ENCODE measurements around the gene PKM. TPM values are rescaled to one million over a fixed set of nuclear protein-coding genes. Genes with fewer than 3 reads are reported as not detected.

PKM gene
- total RNA-seq, 4 donors from 2014 or later: 259 to 431 (median 291) TPM

- DNase-seq: no peak
- in situ Hi-C loops (cut with MboI; ENCODE audit: low pct_ligation_motif_present in 1 of 4, low pct_unique_long_range_greater_than_20kb in 1 of 4, low sequenced_read_pairs in 3 of 4) (loop anchor here in 2 of 4 donors (25.0 kb wide), 4 partner anchors 283 to 708 kb away; partner anchors contain the start of gene NR2E3 (in 1 of the 2)), intact Hi-C loops (cut with DNase I; ENCODE audit: low total_unique reads) (no loop called here)
- TF ChIP-seq EP300 (IDR thresholded peaks at IDR 0.05; ENCODE audit: low read depth): no peak
- TF ChIP-seq POLR2A (IDR thresholded peaks at IDR 0.05): no peak
- no peak for TF ChIP-seq POLR2AphosphoS5 (IDR thresholded peaks at IDR 0.05)
- no peak for TF ChIP-seq CTCF (IDR thresholded peaks at IDR 0.05)
- Histone ChIP-seq H3K27ac (peak overlapping the region in 3 of 4 donors; percentile 30 to 42 (median 34)), H3K27me3 (no peaks in the 10 kb centered on the region), H3K4me1 (peaks cover 0 to 7% (median 3%) of the 10 kb centered on the region in 4 donors), H3K36me3 (no peaks in the 10 kb centered on the region), H3K9me3 (no peaks in the 10 kb centered on the region), H3K4me3 (no peak overlapping the region)
- 86 to 90% methylated on average over 4 to 7 of the region's 7 CpGs for WGBS, 2 donors (ENCODE audit: low coverage in 1 of 2)
These were observed 60.3 kb downstream of the PKM start for GRCh38 chr15:72170691-72171090.

GRCh38 chr15:72169921-72170611, 60.9 kb downstream of the PKM start:
- H3K27me3 ChIP-seq: no peaks in the 10 kb centered on the region
- DNase-seq: peak; percentile 75
- intact Hi-C loops (cut with DNase I; ENCODE audit: low total_unique reads) (no loop called here), in situ Hi-C loops (cut with MboI; ENCODE audit: low pct_ligation_motif_present in 1 of 4, low pct_unique_long_range_greater_than_20kb in 1 of 4, low sequenced_read_pairs in 3 of 4) (loop anchor here in 2 of 4 donors (25.0 kb wide), 4 partner anchors 283 to 708 kb away; partner anchors contain the start of gene NR2E3 (in 1 of the 2))
- no peaks in the 10 kb centered on the region for H3K36me3 ChIP-seq
- peaks cover 0 to 7% (median 3%) of the 10 kb centered on the region in 4 donors for H3K4me1 ChIP-seq
- WGBS, 2 donors (ENCODE audit: low coverage in 1 of 2): 73% methylated on average over 16 of the region's 16 CpGs; no CpG with 5 or more reads in 1 of the 2 donors
- no peak for TF ChIP-seq CTCF (IDR thresholded peaks at IDR 0.05)
- peak; percentile 13 for TF ChIP-seq POLR2A (IDR thresholded peaks at IDR 0.05)
- H3K9me3 ChIP-seq: no peaks in the 10 kb centered on the region
- H3K4me3 ChIP-seq: no peak overlapping the region
- peak overlapping the region; percentile 42 to 67 (median 54) for H3K27ac ChIP-seq

GRCh38 chr15:72169236-72169920, 61.6 kb downstream of the PKM start:
- Histone ChIP-seq H3K36me3 (no peaks in the 10 kb centered on the region), H3K4me3 (no peak overlapping the region), H3K9me3 (no peaks in the 10 kb centered on the region), H3K27ac (peak overlapping the region; percentile 42 to 67 (median 54)), H3K4me1 (peaks cover 0 to 7% (median 3%) of the 10 kb centered on the region in 4 donors), H3K27me3 (no peaks in the 10 kb centered on the region)
- in situ Hi-C loops (cut with MboI; ENCODE audit: low pct_ligation_motif_present in 1 of 4, low pct_unique_long_range_greater_than_20kb in 1 of 4, low sequenced_read_pairs in 3 of 4): loop anchor here in 2 of 4 donors (25.0 kb wide), 4 partner anchors 282 to 707 kb away; partner anchors contain the start of gene NR2E3 (in 1 of the 2)
- intact Hi-C loops (cut with DNase I; ENCODE audit: low total_unique reads): no loop called here
- WGBS, 2 donors (ENCODE audit: low coverage in 1 of 2): 85% methylated on average over 10 of the region's 10 CpGs; no CpG with 5 or more reads in 1 of the 2 donors
- TF ChIP-seq POLR2AphosphoS5 (IDR thresholded peaks at IDR 0.05) (no peak), POLR2A (IDR thresholded peaks at IDR 0.05) (no peak), EP300 (IDR thresholded peaks at IDR 0.05; ENCODE audit: low read depth) (no peak)
- DNase-seq: no peak

DNA sequence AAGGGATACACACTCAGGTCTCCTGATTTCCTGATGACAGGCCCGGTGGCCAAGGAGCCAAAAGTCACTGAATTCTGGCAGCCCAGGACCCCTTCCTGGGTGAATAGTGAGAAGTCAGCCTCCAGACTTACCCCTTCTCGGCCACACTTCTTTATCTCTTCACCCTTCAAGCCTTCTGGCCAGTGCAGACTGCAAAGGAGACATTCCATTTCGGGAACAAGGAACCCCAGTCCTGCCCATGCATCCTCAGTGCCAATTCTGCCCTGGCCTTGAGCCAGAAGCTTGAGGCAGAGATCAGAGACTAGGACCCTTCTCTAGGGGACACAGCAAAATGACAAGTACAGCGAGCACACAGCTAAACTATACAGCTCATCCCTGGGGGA, 62.2 kb downstream of the PKM start:
- TF ChIP-seq EP300 (IDR thresholded peaks at IDR 0.05; ENCODE audit: low read depth) (no peak), CTCF (IDR thresholded peaks at IDR 0.05) (no peak), POLR2A (IDR thresholded peaks at IDR 0.05) (no peak), POLR2AphosphoS5 (IDR thresholded peaks at IDR 0.05) (no peak)
- DNase-seq: no peak
- in situ Hi-C loops (cut with MboI; ENCODE audit: low pct_ligation_motif_present in 1 of 4, low pct_unique_long_range_greater_than_20kb in 1 of 4, low sequenced_read_pairs in 3 of 4): loop anchor here in 2 of 4 donors (25.0 kb wide), 4 partner anchors 281 to 706 kb away; partner anchors contain the start of gene NR2E3 (in 1 of the 2)
- peaks cover 0 to 7% (median 3%) of the 10 kb centered on the region in 4 donors for H3K4me1 ChIP-seq
- H3K4me3 ChIP-seq: no peak overlapping the region
- H3K27ac ChIP-seq: no peak overlapping the region
- WGBS, 2 donors (ENCODE audit: low coverage in 1 of 2): 69% methylated on average over 4 of the region's 4 CpGs; no CpG with 5 or more reads in 1 of the 2 donors
- intact Hi-C loops (cut with DNase I; ENCODE audit: low total_unique reads): no loop called here
- no peaks in the 10 kb centered on the region for H3K27me3 ChIP-seq
- H3K9me3 ChIP-seq: no peaks in the 10 kb centered on the region
- no peaks in the 10 kb centered on the region for H3K36me3 ChIP-seq

Measured in transverse colon (tissue), 4 donors.